ENCODE measurements around the gene UGT8.

GRCh38 chr4:114593526-114593925 is 5.1 kb upstream of the UGT8 start:
- no peak for TF ChIP-seq CTCF (IDR thresholded peaks at IDR 0.05; ENCODE audit: insufficient read depth, low read length, poor library complexity, severe bottlenecking)
- TF ChIP-seq EZH2phosphoT487 (conservative IDR thresholded peaks at IDR 0.05; ENCODE audit: low read length) = no peak
